HepG2 (cell line): ENCODE data around the gene H19. TPM values are rescaled to one million over a fixed set of nuclear protein-coding genes. Genes with fewer than 3 reads are reported as not detected.

Source experiments
- BCL6 ChIP-seq: IDR thresholded peaks from 2 replicates; pipeline ENCODE4 v1.6.1; 2016; ENCODE audit warnings: missing genetic modification reagents, missing compliant biosample characterization
- CEBPG ChIP-seq: IDR thresholded peaks from 2 replicates; pipeline ENCODE4 v1.6.1; 2016
- EEA1 ChIP-seq: sonication (generic); formaldehyde crosslinking; IDR thresholded peaks from 2 replicates; pipeline ENCODE4 v1.5.1; 2020; ENCODE audit warnings: mild to moderate bottlenecking, missing genetic modification reagents, borderline replicate concordance
- FOXA3 ChIP-seq: IDR thresholded peaks from 2 replicates; pipeline ENCODE4 v1.6.1; 2016; ENCODE audit warnings: missing genetic modification reagents, missing compliant biosample characterization
- HDAC2 ChIP-seq: sonication (generic); formaldehyde crosslinking; IDR thresholded peaks from 2 replicates; pipeline ENCODE4 v1.4.0; 2020; ENCODE audit warnings: missing genetic modification reagents
- KLF6 ChIP-seq: IDR thresholded peaks from 2 replicates; pipeline ENCODE4 v1.8.0; 2016; ENCODE audit warnings: missing biosample characterization, missing genetic modification reagents
- MIXL1 ChIP-seq: IDR thresholded peaks from 2 replicates; pipeline ENCODE4 v1.6.1; 2016
- MTA3 ChIP-seq: sonication (generic); formaldehyde crosslinking; IDR thresholded peaks from 2 replicates; pipeline ENCODE4 v1.4.0; 2020; ENCODE audit warnings: missing genetic modification reagents
- MYC ChIP-seq: sonication (generic); formaldehyde crosslinking; IDR thresholded peaks from 2 replicates; pipeline ENCODE4 v1.9.0; 2021; ENCODE audit warnings: missing genetic modification reagents, borderline replicate concordance
- NCOA2 ChIP-seq: sonication (generic); formaldehyde crosslinking; IDR thresholded peaks from 2 replicates; pipeline ENCODE4 v1.8.0; 2022; ENCODE audit warnings: inconsistent platforms
- PLRG1 ChIP-seq: fragments of 450-650 bp; conservative IDR thresholded peaks from 2 replicates; pipeline ENCODE4 v1.6.1; 2016
- SAP130 ChIP-seq: IDR thresholded peaks from 2 replicates; pipeline ENCODE4 v1.6.1; 2016; ENCODE audit warnings: low read depth
- ZNF180 ChIP-seq: sonication (generic); formaldehyde crosslinking; IDR thresholded peaks from 2 replicates; pipeline ENCODE4 v1.4.0; 2020; ENCODE audit warnings: low read depth, missing genetic modification reagents, borderline replicate concordance
- ZNF292 ChIP-seq: sonication (generic); formaldehyde crosslinking; IDR thresholded peaks from 2 replicates; pipeline ENCODE4 v1.8.1; 2022; ENCODE audit warnings: mild to moderate bottlenecking, low read depth, missing genetic modification reagents, borderline replicate concordance
- ZNF569 ChIP-seq: sonication (generic); formaldehyde crosslinking; IDR thresholded peaks from 2 replicates; pipeline ENCODE4 v1.5.0; 2020; ENCODE audit warnings: mild to moderate bottlenecking, missing genetic modification reagents, moderate library complexity, borderline replicate concordance
- ZNF629 ChIP-seq: sonication (generic); formaldehyde crosslinking; conservative IDR thresholded peaks from 2 replicates; pipeline ENCODE4 v1.5.0; 2020; ENCODE audit warnings: missing genetic modification reagents
- polyA plus RNA-seq, 8 experiments: library from polyadenylated mRNA; depleted of rRNA in 3 of 8; stranded (reverse) in 7 of 8; unstranded in 1 of 8; fragments of >200 nt; fragmentation: Illumina TruSeq in 4 of 8; extraction: Trizol in 4 of 8; gene quantifications; 2 replicates each; pipeline versions ENCODE4 v1.2.1 to v1.2.3, GENCODE V29; 2011 to 2016; ENCODE audit warnings: low read depth in 4 of 8, missing spikeins in 1 of 8, mixed read lengths in 1 of 8; ENCODE audit not compliant: insufficient read depth in 1 of 8
- total RNA-seq, 5 experiments: library from RNA; depleted of rRNA; stranded (reverse); fragments of >200 nt; fragmentation: Illumina TruSeq; extraction: Trizol; gene quantifications; 2 replicates each; pipeline ENCODE4 v1.2.3, GENCODE V29; 2016; ENCODE audit warnings: low read depth in 1 of 5
- TF ChIP-seq, protein P1 (sequence below): sonication (generic); formaldehyde crosslinking; IDR thresholded peaks from 2 replicates; pipeline ENCODE4 v1.4.0; 2020; ENCODE audit warnings: missing genetic modification reagents, borderline replicate concordance
- TF ChIP-seq, protein P2 (sequence below): sonication (generic); formaldehyde crosslinking; IDR thresholded peaks from 2 replicates; pipeline ENCODE4 v1.5.0; 2020; ENCODE audit warnings: missing genetic modification reagents, mild to moderate bottlenecking, borderline replicate concordance
- TF ChIP-seq, protein P3 (sequence below): sonication (generic); formaldehyde crosslinking; conservative IDR thresholded peaks from 2 replicates; pipeline ENCODE4 v1.4.0; 2020; ENCODE audit warnings: missing genetic modification reagents
- TF ChIP-seq, protein P4 (sequence below): IDR thresholded peaks from 2 replicates; pipeline ENCODE4 v1.4.0; 2020; ENCODE audit warnings: mild to moderate bottlenecking, missing genetic modification reagents

The H19 gene
- total and polyA plus RNA-seq, 2 of the 13 experiments (the other 11 are each of a cell fraction or from before 2014, with no cell fraction given), result 1.2 to 2.4 TPM

DNA sequence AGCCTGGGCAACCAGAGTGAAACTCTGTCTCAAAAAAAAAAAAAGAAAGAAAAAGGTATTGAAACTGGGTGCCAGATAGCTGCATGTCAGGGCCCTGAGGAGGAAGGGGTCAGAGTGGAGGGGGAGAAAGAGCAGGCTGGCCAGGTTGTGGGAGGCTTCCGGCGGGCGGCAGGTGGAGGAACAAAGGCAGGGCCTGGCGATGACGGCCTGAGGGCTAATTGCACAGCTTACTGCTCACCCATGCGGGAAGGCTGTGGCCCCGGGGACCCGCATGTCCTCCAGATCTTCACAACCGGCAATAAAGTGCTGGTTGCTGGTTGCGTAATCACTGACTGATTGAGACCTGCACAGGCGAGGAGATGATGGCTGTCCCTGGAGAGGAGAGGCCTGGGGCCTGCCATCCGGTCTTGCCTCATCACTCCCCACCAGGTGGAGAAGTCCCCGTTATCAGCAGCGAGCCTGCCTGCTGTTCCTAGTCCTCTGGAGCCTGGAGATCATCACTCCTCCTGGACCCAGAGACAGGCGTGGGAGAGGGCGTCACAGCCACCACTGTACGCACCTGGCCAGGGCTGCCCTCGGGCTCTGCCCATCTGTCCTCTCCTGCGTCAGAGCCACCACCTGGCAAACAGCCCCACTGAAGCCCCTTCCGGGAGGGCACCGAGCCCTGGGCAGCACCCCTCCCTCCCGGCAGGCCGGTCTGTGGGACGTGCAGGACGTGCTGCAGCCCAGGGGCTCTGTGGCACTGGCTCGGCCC, 18.7 kb downstream of the H19 start (continued):
- TF ChIP-seq, protein P1, sequence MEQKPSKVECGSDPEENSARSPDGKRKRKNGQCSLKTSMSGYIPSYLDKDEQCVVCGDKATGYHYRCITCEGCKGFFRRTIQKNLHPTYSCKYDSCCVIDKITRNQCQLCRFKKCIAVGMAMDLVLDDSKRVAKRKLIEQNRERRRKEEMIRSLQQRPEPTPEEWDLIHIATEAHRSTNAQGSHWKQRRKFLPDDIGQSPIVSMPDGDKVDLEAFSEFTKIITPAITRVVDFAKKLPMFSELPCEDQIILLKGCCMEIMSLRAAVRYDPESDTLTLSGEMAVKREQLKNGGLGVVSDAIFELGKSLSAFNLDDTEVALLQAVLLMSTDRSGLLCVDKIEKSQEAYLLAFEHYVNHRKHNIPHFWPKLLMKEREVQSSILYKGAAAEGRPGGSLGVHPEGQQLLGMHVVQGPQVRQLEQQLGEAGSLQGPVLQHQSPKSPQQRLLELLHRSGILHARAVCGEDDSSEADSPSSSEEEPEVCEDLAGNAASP (CRISPR knock-in tag), result no peak
- TF ChIP-seq SAP130 (CRISPR knock-in tag) (peak; percentile 46; the same call in 1 of the 2 replicates), BCL6 (CRISPR knock-in tag) (peak; percentile 21; the same call in 1 of the 2 replicates), HDAC2 (CRISPR knock-in tag) (0 out of 2 replicates have a peak, but pooled peaks have one; percentile 35), ZNF569 (CRISPR knock-in tag) (no peak), ZNF629 (no peak), FOXA3 (CRISPR knock-in tag) (0 out of 2 replicates have a peak, but pooled peaks have one; percentile 24), EEA1 (no peak), CEBPG (peak; percentile 93), PLRG1 (no peak), MYC (CRISPR knock-in tag) (no peak), MTA3 (CRISPR knock-in tag) (no peak), ZNF292 (CRISPR knock-in tag) (no peak), ZNF180 (CRISPR knock-in tag) (no peak), MIXL1 (CRISPR knock-in tag) (0 out of 2 replicates have a peak, but pooled peaks have one; percentile 23), KLF6 (no peak), NCOA2 (peak; percentile 37)
- TF ChIP-seq, protein P2, sequence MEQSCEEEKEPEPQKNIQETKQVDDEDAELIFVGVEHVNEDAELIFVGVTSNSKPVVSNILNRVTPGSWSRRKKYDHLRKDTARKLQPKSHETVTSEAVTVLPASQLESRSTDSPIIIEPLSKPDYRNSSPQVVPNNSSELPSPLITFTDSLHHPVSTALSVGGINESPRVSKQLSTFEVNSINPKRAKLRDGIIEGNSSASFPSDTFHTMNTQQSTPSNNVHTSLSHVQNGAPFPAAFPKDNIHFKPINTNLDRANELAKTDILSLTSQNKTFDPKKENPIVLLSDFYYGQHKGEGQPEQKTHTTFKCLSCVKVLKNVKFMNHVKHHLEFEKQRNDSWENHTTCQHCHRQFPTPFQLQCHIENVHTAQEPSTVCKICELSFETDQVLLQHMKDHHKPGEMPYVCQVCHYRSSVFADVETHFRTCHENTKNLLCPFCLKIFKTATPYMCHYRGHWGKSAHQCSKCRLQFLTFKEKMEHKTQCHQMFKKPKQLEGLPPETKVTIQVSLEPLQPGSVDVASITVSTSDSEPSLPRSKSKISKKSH (CRISPR knock-in tag), result no peak
- TF ChIP-seq, protein P3, sequence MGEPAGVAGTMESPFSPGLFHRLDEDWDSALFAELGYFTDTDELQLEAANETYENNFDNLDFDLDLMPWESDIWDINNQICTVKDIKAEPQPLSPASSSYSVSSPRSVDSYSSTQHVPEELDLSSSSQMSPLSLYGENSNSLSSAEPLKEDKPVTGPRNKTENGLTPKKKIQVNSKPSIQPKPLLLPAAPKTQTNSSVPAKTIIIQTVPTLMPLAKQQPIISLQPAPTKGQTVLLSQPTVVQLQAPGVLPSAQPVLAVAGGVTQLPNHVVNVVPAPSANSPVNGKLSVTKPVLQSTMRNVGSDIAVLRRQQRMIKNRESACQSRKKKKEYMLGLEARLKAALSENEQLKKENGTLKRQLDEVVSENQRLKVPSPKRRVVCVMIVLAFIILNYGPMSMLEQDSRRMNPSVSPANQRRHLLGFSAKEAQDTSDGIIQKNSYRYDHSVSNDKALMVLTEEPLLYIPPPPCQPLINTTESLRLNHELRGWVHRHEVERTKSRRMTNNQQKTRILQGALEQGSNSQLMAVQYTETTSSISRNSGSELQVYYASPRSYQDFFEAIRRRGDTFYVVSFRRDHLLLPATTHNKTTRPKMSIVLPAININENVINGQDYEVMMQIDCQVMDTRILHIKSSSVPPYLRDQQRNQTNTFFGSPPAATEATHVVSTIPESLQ, result no peak
- TF ChIP-seq, protein P4, sequence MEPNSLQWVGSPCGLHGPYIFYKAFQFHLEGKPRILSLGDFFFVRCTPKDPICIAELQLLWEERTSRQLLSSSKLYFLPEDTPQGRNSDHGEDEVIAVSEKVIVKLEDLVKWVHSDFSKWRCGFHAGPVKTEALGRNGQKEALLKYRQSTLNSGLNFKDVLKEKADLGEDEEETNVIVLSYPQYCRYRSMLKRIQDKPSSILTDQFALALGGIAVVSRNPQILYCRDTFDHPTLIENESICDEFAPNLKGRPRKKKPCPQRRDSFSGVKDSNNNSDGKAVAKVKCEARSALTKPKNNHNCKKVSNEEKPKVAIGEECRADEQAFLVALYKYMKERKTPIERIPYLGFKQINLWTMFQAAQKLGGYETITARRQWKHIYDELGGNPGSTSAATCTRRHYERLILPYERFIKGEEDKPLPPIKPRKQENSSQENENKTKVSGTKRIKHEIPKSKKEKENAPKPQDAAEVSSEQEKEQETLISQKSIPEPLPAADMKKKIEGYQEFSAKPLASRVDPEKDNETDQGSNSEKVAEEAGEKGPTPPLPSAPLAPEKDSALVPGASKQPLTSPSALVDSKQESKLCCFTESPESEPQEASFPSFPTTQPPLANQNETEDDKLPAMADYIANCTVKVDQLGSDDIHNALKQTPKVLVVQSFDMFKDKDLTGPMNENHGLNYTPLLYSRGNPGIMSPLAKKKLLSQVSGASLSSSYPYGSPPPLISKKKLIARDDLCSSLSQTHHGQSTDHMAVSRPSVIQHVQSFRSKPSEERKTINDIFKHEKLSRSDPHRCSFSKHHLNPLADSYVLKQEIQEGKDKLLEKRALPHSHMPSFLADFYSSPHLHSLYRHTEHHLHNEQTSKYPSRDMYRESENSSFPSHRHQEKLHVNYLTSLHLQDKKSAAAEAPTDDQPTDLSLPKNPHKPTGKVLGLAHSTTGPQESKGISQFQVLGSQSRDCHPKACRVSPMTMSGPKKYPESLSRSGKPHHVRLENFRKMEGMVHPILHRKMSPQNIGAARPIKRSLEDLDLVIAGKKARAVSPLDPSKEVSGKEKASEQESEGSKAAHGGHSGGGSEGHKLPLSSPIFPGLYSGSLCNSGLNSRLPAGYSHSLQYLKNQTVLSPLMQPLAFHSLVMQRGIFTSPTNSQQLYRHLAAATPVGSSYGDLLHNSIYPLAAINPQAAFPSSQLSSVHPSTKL (CRISPR knock-in tag), result 0 out of 2 replicates have a peak, but pooled peaks have one; percentile 10
